Smooth muscle cell (in vitro differentiated cells): Measurements from ENCODE around the gene ANKRD16. TPM values are rescaled to one million over a fixed set of nuclear protein-coding genes. Genes with fewer than 3 reads are reported as not detected.

ENCODE experiments used
- DNase-seq: peaks from one replicate; lab custom pipeline; 2025; ENCODE audit not compliant: unreplicated experiment; lab: John Stamatoyannopoulos, UW
- H2AFZ ChIP-seq: fragments of 200-600 bp; sonication (generic); 2 replicates; pipeline ENCODE4 v1.6.0; 2016; ENCODE audit warnings: antibody characterized with exemption, low read depth, mild to moderate bottlenecking
- H3F3A ChIP-seq: fragments of 200-600 bp; sonication (generic); 2 replicates; pipeline ENCODE4 v1.6.0; 2017; ENCODE audit warnings: antibody characterized with exemption, low read depth
- H3K27ac ChIP-seq: fragments of 200-600 bp; sonication (generic); 2 replicates; pipeline ENCODE4 v1.5.1; 2016; ENCODE audit warnings: low read depth, mild to moderate bottlenecking
- H3K27me3 ChIP-seq: fragments of 200-600 bp; sonication (generic); 2 replicates; pipeline ENCODE4 v1.6.1; 2016; ENCODE audit warnings: low read depth, mild to moderate bottlenecking
- H3K36me3 ChIP-seq: fragments of 200-600 bp; sonication (generic); 2 replicates; pipeline ENCODE4 v1.5.1; 2016; ENCODE audit warnings: low read depth
- H3K4me1 ChIP-seq: fragments of 200-600 bp; sonication (generic); 2 replicates; pipeline ENCODE4 v1.5.1; 2016; ENCODE audit warnings: low read depth
- H3K4me2 ChIP-seq: fragments of 200-600 bp; sonication (generic); 2 replicates; pipeline ENCODE4 v1.6.0; 2016; ENCODE audit warnings: mild to moderate bottlenecking
- H3K4me3 ChIP-seq: fragments of 200-600 bp; sonication (generic); 2 replicates; pipeline ENCODE4 v1.5.1; 2016; ENCODE audit warnings: mild to moderate bottlenecking
- H3K79me2 ChIP-seq: fragments of 200-600 bp; sonication (generic); 2 replicates; pipeline ENCODE4 v1.6.0; 2016; ENCODE audit warnings: low read depth, mild to moderate bottlenecking
- H3K9ac ChIP-seq: fragments of 200-600 bp; sonication (generic); 2 replicates; pipeline ENCODE4 v1.6.0; 2016; ENCODE audit warnings: low read depth
- H3K9me3 ChIP-seq: fragments of 200-600 bp; sonication (generic); replicated peaks from 2 replicates; pipeline ENCODE4 v1.5.1; 2016; ENCODE audit warnings: low read depth
- H4K20me1 ChIP-seq: fragments of 200-600 bp; sonication (generic); 2 replicates; pipeline ENCODE4 v1.6.0; 2016; ENCODE audit warnings: low read depth
- CTCF ChIP-seq: fragments of 200-600 bp; sonication (generic); IDR thresholded peaks from 2 replicates; pipeline ENCODE4 v1.5.1; 2017; ENCODE audit warnings: borderline replicate concordance, mild to moderate bottlenecking, antibody characterized with exemption; ENCODE audit not compliant: insufficient read depth, poor library complexity, severe bottlenecking
- WGBS: methylation state at CpG from one replicate; pipeline ENCODE4 v1.1.7; 2016; ENCODE audit warnings: low lambda C conversion rate; 5-methylcytosine and 5-hydroxymethylcytosine counted together
- polyA plus RNA-seq: library from polyadenylated mRNA; unstranded; fragments of >200 nt; fragmentation: Nextera tagmentation; extraction: Ambion mirVana; gene quantifications from 2 replicates; pipeline ENCODE4 v1.2.1, GENCODE V29; 2016
- total RNA-seq: library from RNA; depleted of rRNA; stranded (reverse); fragments of >200 nt; gene quantifications from 2 replicates; pipeline ENCODE4 v1.2.3, GENCODE V29; 2014

ANKRD16 gene
- total and polyA plus RNA-seq, 2 experiments from 2014 or later = 2.7 to 10.3 TPM

DNA sequence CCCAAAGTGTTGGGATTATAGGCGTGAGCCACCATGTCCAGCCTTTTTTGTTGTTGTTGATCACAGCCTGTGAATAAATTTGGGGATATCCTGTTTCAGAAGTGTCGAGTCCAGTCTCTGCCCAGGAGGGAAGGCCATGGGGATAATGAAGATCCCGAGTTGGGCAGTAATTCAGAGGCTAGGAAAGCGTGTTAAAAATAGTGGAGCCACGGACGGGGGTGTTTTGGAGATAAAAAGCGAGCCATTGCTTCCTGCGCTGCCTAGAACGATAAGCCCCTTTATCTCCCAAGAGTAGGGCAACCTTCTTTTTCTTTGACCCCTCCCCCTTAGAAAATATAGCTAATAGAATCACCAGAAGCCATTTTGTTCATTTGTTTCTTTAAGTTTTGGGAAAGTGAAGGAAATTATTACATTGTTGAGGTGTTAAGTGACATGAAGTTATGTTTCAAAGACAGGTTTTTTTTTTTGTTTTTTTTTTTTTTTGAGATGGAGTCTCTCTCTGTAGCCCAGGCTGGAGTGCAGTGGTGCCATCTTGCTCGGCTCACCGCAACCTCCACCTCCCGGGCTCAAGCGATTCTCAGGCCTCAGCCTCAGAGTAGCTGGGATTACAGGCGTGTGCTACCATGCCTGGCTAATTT lies 44.3 kb upstream of the ANKRD16 start:
- Histone ChIP-seq H3F3A (no peaks in the 10 kb centered on the region), H3K4me1 (no peaks in the 10 kb centered on the region), H3K9me3 (no peaks in the 10 kb centered on the region), H3K4me2 (no peak overlapping the region), H2AFZ (no peak overlapping the region), H3K9ac (no peak overlapping the region), H3K4me3 (no peak overlapping the region), H3K36me3 (peaks cover 20% of the 10 kb centered on the region), H3K27ac (no peak overlapping the region), H3K79me2 (no peaks in the 10 kb centered on the region), H3K27me3 (no peaks in the 10 kb centered on the region), H4K20me1 (no peaks in the 10 kb centered on the region)
- no peak for DNase-seq
- 86% methylated on average over 14 of the region's 14 CpGs for WGBS
- TF ChIP-seq CTCF = no peak

DNA sequence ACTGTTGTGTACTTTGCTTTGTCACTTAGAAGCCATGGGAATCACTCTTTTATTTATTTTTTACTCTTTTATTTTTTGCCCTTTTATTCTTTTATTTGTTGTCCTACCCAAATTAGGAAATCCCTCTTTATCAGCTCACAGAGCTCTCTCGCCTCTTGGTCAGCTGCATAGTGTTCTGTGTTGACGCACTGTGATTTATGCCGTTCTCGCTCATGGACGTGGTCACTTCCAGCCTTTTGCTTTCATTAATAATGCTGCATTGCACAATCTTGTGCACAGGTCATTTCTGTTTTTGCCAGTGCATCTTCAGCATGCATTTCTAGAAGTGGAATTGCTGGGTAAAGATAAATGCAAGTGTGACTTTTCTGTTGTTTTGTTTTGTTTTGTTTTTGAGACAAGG lies 42.7 kb upstream of the ANKRD16 start:
- 87% methylated on average over 5 of the region's 5 CpGs for WGBS
- Histone ChIP-seq H3K4me3 (no peak overlapping the region), H3K27me3 (no peaks in the 10 kb centered on the region), H3K4me1 (no peaks in the 10 kb centered on the region), H3K27ac (no peak overlapping the region), H3K9me3 (no peaks in the 10 kb centered on the region), H3F3A (no peaks in the 10 kb centered on the region), H4K20me1 (no peaks in the 10 kb centered on the region), H3K79me2 (no peaks in the 10 kb centered on the region), H3K9ac (no peak overlapping the region), H2AFZ (no peak overlapping the region), H3K36me3 (peaks cover 23% of the 10 kb centered on the region), H3K4me2 (no peak overlapping the region)
- TF ChIP-seq CTCF = no peak
- DNase-seq = no peak

DNA sequence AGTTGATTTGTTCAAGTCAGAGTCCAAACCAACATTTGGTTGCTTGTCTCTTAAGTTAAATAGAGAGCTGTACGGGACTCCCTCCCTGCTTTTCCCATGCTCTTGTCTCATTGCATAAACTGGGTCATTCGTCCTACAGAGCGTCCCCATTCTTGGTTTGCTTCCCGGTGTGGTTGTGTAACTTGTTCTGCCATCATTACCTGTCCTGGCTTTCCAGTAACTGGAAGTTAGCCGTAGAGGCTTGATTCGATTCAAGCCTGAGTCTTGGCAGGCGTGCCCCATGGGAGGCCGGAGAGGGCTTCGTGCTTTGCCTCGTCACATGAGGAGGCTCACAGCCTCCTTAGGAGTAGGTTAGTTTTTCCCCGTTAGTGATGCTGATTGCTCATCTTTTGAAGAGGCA lies 40.6 kb upstream of the ANKRD16 start:
- WGBS = over 99% methylated on average over 11 of the region's 11 CpGs
- Histone ChIP-seq H4K20me1 (no peaks in the 10 kb centered on the region), H3K4me1 (no peaks in the 10 kb centered on the region), H3K79me2 (no peaks in the 10 kb centered on the region), H3K9me3 (no peaks in the 10 kb centered on the region), H3K27ac (no peak overlapping the region), H3K27me3 (no peaks in the 10 kb centered on the region), H3K4me3 (no peak overlapping the region), H3F3A (no peaks in the 10 kb centered on the region), H3K36me3 (peaks cover 32% of the 10 kb centered on the region), H3K4me2 (no peak overlapping the region), H2AFZ (no peak overlapping the region), H3K9ac (no peak overlapping the region)
- no peak for TF ChIP-seq CTCF
- no peak for DNase-seq

DNA sequence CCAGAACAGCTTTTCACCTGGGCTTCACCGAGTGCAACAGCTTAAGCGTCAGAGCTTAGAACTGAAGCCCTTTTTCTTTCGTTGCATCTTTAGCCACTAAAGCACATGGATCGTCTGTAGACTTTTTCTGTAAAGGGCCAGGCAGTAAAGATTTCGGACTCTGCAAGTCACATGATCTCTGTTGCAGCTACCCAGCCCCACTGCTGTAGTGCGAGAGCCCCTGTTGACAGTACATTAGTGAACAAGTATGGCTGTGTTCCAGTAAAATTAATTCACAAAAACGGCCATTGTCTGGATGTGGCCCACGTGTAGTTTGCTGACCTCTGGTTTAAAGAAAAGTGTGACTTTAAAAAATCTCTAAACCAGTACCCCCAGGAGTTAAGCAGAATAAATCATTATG lies 39.7 kb upstream of the ANKRD16 start:
- Histone ChIP-seq H3K36me3 (peaks cover 39% of the 10 kb centered on the region), H3F3A (no peaks in the 10 kb centered on the region)

More for the DNA sequence above, 39.7 kb upstream of the ANKRD16 start:
- Histone ChIP-seq H3K4me2 (no peak overlapping the region), H3K4me3 (no peak overlapping the region), H4K20me1 (no peaks in the 10 kb centered on the region), H3K27me3 (no peaks in the 10 kb centered on the region), H3K9ac (no peak overlapping the region), H3K4me1 (no peaks in the 10 kb centered on the region), H2AFZ (no peak overlapping the region), H3K79me2 (no peaks in the 10 kb centered on the region), H3K27ac (no peak overlapping the region), H3K9me3 (no peaks in the 10 kb centered on the region)
- WGBS = 88% methylated on average over 8 of the region's 8 CpGs
- TF ChIP-seq CTCF = no peak
- DNase-seq = no peak
